ENCODE results near the gene ZCRB1.
"Not testable (repeated sequence)": the region's sequence is repeated elsewhere in the genome, so short reads cannot be mapped to it uniquely, and the experiment has no call there.

The ZCRB1 gene

GRCh38 chr12:42330097-42330496, 4.2 kb upstream of the ZCRB1 start:
- DNase-seq (ENCODE audit: low read depth in 2 of 2), result not testable (repeated sequence)

- DNase-seq (ENCODE audit: low read depth in 2 of 2), result no peak
These were observed 1.3 kb upstream of the ZCRB1 start for GRCh38 chr12:42327227-42327590.

GRCh38 chr12:42326541-42327226, 790 bp upstream of the ZCRB1 start:
- no peak for DNase-seq (ENCODE audit: low read depth in 2 of 2)

- no peak for DNase-seq (ENCODE audit: low read depth in 2 of 2)
These were observed 605 bp downstream of the ZCRB1 start for GRCh38 chr12:42325326-42325652.

- DNase-seq (ENCODE audit: low read depth in 2 of 2), result no peak
These were observed 2.0 kb downstream of the ZCRB1 start for GRCh38 chr12:42323856-42324255.

- DNase-seq (ENCODE audit: low read depth in 2 of 2), result no peak
These were observed 3.3 kb downstream of the ZCRB1 start for GRCh38 chr12:42322567-42322966.

GRCh38 chr12:42320796-42321195, 5.1 kb downstream of the ZCRB1 start:
- no peak for DNase-seq (ENCODE audit: low read depth in 2 of 2)

GRCh38 chr12:42315108-42315507, 10.8 kb downstream of the ZCRB1 start:
- no peak for DNase-seq (ENCODE audit: low read depth in 2 of 2)

- DNase-seq (ENCODE audit: low read depth in 2 of 2), result no peak
These were observed 15.9 kb downstream of the ZCRB1 start for GRCh38 chr12:42309996-42310395.

GRCh38 chr12:42308390-42308789, 17.5 kb downstream of the ZCRB1 start:
- DNase-seq (ENCODE audit: low read depth in 2 of 2), result no peak

- no peak for DNase-seq (ENCODE audit: low read depth in 2 of 2)
These were observed 19.6 kb downstream of the ZCRB1 start for GRCh38 chr12:42306297-42306696.

- peak; percentile 56 to 72 for DNase-seq (ENCODE audit: low read depth in 2 of 2)
These were observed 26.2 kb downstream of the ZCRB1 start for GRCh38 chr12:42299392-42300308.

- DNase-seq (ENCODE audit: low read depth in 2 of 2), result no peak
These were observed 27.0 kb downstream of the ZCRB1 start for GRCh38 chr12:42298887-42299286.

GRCh38 chr12:42296503-42297109, 29.3 kb downstream of the ZCRB1 start:
- no peak for DNase-seq (ENCODE audit: low read depth in 2 of 2)

GRCh38 chr12:42291680-42292079, 34.2 kb downstream of the ZCRB1 start:
- no peak for DNase-seq (ENCODE audit: low read depth in 2 of 2)

- no peak for DNase-seq (ENCODE audit: low read depth in 2 of 2)
These were observed 37.4 kb downstream of the ZCRB1 start for GRCh38 chr12:42288544-42288943.

GRCh38 chr12:42286741-42287140, 39.2 kb downstream of the ZCRB1 start:
- no peak for DNase-seq (ENCODE audit: low read depth in 2 of 2)

- no peak for DNase-seq (ENCODE audit: low read depth in 2 of 2)
These were observed 40.5 kb downstream of the ZCRB1 start for GRCh38 chr12:42285431-42285830.

GRCh38 chr12:42284876-42285275, 41.0 kb downstream of the ZCRB1 start:
- no peak for DNase-seq (ENCODE audit: low read depth in 2 of 2)

- DNase-seq (ENCODE audit: low read depth in 2 of 2), result no peak
These were observed 41.7 kb downstream of the ZCRB1 start for GRCh38 chr12:42284157-42284556.

- no peak for DNase-seq (ENCODE audit: low read depth in 2 of 2)
These were observed 42.2 kb downstream of the ZCRB1 start for GRCh38 chr12:42283739-42284138.

- DNase-seq (ENCODE audit: low read depth in 2 of 2), result no peak
These were observed 43.6 kb downstream of the ZCRB1 start for GRCh38 chr12:42282294-42282693.

- DNase-seq (ENCODE audit: low read depth in 2 of 2), result no peak
These were observed 44.0 kb downstream of the ZCRB1 start for GRCh38 chr12:42281844-42282243.

Measured in stimulated activated CD4-positive, alpha-beta T cell treated with anti-CD3 and anti-CD28 coated beads, Interleukin-15, amount 100 ng/mL, for 48 hours (primary cell).